ENCODE results near the gene SERPINE1.

The SERPINE1 gene

DNA sequence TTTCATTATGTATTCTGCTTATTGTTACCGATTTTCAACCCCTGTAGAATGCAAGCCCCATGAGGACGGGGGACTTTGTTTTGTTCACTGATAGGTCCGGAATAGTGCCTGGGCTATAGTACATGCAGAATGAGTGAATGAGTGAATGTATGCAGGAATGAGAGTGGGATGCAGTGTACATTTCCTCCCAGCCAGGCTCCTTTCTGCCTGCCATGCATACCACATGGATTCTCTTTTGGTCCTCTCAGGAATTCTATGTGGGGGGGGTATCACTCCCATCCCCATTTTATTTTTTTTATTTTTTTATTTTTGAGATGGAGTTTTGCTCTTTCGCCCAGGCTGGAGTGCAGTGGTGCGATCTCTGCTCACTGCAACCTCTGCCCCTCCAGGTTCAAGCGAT is 24.9 kb upstream of the SERPINE1 start:
- TF ChIP-seq SIN3A (IDR thresholded peaks at IDR 0.05; ENCODE audit: borderline replicate concordance, insufficient read depth, low read length), result no peak
- no peak for TF ChIP-seq POLR2AphosphoS5 (IDR thresholded peaks at IDR 0.05; ENCODE audit: low read depth, low read length)
- TF ChIP-seq TAF1 (IDR thresholded peaks at IDR 0.05; ENCODE audit: borderline replicate concordance, insufficient read depth, low read length), result no peak
- no peak for TF ChIP-seq REST (IDR thresholded peaks at IDR 0.05; ENCODE audit: insufficient read depth in 1 of 2, low read depth in 2 of 2, low read length in 2 of 2)
- TF ChIP-seq FOXP2 (optimal IDR thresholded peaks at IDR 0.05; ENCODE audit: borderline replicate concordance, extremely low read depth, extremely low read length, insufficient read depth), result no peak

DNA sequence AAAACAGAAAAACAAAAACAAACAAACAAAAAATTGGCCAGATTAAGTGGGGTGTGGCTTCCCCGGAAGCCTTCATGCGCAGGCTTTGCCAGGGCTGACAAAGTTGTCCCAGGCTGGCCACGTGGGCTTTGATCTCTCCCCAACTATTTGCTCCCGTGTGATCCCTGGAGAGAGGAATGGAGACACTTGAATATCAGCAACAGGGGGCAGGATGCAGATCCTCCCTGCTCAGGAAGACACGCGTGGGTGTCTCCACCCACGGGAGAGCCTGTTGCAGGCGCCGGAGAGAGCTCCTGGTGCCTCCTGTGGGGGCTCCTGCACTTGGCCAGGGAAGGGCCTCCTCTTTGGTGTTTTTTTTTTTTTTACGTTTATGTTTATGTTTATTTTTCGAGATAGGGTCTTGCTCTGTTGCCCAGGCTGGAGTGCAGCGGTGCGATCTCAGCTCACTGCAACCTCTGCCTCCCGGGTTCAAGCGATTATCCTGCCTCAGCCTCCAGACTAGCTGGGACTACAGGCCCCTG is 22.7 kb upstream of the SERPINE1 start:
- no peak for TF ChIP-seq POLR2AphosphoS5 (IDR thresholded peaks at IDR 0.05; ENCODE audit: low read depth, low read length)
- TF ChIP-seq FOXP2 (optimal IDR thresholded peaks at IDR 0.05; ENCODE audit: borderline replicate concordance, extremely low read depth, extremely low read length, insufficient read depth), result no peak
- TF ChIP-seq REST (IDR thresholded peaks at IDR 0.05; ENCODE audit: insufficient read depth in 1 of 2, low read depth in 2 of 2, low read length in 2 of 2), result no peak
- no peak for TF ChIP-seq TAF1 (IDR thresholded peaks at IDR 0.05; ENCODE audit: borderline replicate concordance, insufficient read depth, low read length)
- TF ChIP-seq SIN3A (IDR thresholded peaks at IDR 0.05; ENCODE audit: borderline replicate concordance, insufficient read depth, low read length), result no peak

- TF ChIP-seq TAF1 (IDR thresholded peaks at IDR 0.05; ENCODE audit: borderline replicate concordance, insufficient read depth, low read length) (no peak), REST (IDR thresholded peaks at IDR 0.05; ENCODE audit: insufficient read depth in 1 of 2, low read depth in 2 of 2, low read length in 2 of 2) (no peak), FOXP2 (optimal IDR thresholded peaks at IDR 0.05; ENCODE audit: borderline replicate concordance, extremely low read depth, extremely low read length, insufficient read depth) (no peak), SIN3A (IDR thresholded peaks at IDR 0.05; ENCODE audit: borderline replicate concordance, insufficient read depth, low read length) (no peak), POLR2AphosphoS5 (IDR thresholded peaks at IDR 0.05; ENCODE audit: low read depth, low read length) (no peak)
These were observed 22.1 kb upstream of the SERPINE1 start for GRCh38 chr7:101104799-101105198.

- TF ChIP-seq FOXP2 (optimal IDR thresholded peaks at IDR 0.05; ENCODE audit: borderline replicate concordance, extremely low read depth, extremely low read length, insufficient read depth) (no peak), POLR2AphosphoS5 (IDR thresholded peaks at IDR 0.05; ENCODE audit: low read depth, low read length) (no peak), SIN3A (IDR thresholded peaks at IDR 0.05; ENCODE audit: borderline replicate concordance, insufficient read depth, low read length) (no peak), REST (IDR thresholded peaks at IDR 0.05; ENCODE audit: insufficient read depth in 1 of 2, low read depth in 2 of 2, low read length in 2 of 2) (no peak), TAF1 (IDR thresholded peaks at IDR 0.05; ENCODE audit: borderline replicate concordance, insufficient read depth, low read length) (no peak)
These were observed 20.5 kb upstream of the SERPINE1 start for GRCh38 chr7:101106386-101106785.
